ENCODE data around the gene LYRM1. TPM values are rescaled to one million over a fixed set of nuclear protein-coding genes. Genes with fewer than 3 reads are reported as not detected.

LYRM1 gene
- total and polyA plus RNA-seq, 2 of the 8 experiments (the other 6 are each of a cell fraction or from before 2014, with no cell fraction given), result 11.6 to 13.4 TPM

- no peak for TF ChIP-seq BCL11A (IDR thresholded peaks at IDR 0.05; ENCODE audit: low read depth in 2 of 2, low read length in 2 of 2)
- no peak for TF ChIP-seq RNF2 (IDR thresholded peaks at IDR 0.05; ENCODE audit: borderline replicate concordance, low read depth, low read length, missing control alignments, poor library complexity, severe bottlenecking)
- no peak for TF ChIP-seq KDM1A (IDR thresholded peaks at IDR 0.05; ENCODE audit: borderline replicate concordance, low read length)
Measured at GRCh38 chr16:20868890-20869289, 31.7 kb upstream of the LYRM1 start (continued).
